ENCODE measurements around the gene TUT7.

TUT7 gene

DNA sequence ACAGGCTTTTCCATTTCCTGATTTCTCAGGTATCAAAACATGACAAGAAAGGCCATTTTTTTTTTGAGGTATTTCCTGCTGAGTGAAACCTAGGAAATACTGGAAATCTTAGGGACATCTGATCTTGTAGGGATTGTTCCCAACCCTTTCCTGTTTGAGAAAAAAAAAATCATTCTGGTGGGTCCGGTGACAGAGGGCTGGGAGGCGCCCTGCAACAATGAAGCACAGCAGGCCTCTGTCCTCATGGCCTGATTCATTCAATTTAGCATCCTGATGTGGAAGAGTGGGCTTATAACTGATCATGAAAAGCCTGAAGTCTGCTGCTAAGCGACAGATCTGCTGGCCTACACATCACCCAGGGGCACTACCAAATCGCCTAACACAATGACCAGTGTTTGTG, 91.7 kb downstream of the TUT7 start:
- no peak for DNase-seq (ENCODE audit: low read depth in 2 of 3, low spot score in 1 of 3)

DNA sequence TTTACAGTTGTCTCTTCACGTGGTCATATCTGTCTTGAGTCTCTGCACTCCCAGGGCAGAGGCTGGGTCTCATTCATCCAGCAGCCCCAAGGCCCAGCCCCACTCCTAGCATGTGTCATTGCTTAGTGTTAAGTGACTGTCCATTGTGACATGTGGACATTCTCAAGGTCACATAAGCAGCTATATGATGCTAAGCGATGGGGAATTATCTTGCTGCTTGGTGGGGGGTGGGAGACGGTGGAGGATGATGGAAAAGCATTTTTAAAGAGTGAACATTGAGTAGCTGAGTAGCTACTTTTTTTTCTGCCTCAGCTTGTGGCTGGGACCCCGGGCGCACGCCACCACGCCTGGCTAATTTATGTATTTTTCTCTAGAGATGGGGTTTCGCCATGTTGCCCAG, 94.7 kb downstream of the TUT7 start, which contains the start of gene C9orf153:
Gene C9orf153 (minus strand): TSS at position 101 of the 400 bp plus-strand sequence. CDS start 30,054 bp downstream, outside the sequence.
- no peak for DNase-seq (ENCODE audit: low read depth in 2 of 3, low spot score in 1 of 3)

DNA sequence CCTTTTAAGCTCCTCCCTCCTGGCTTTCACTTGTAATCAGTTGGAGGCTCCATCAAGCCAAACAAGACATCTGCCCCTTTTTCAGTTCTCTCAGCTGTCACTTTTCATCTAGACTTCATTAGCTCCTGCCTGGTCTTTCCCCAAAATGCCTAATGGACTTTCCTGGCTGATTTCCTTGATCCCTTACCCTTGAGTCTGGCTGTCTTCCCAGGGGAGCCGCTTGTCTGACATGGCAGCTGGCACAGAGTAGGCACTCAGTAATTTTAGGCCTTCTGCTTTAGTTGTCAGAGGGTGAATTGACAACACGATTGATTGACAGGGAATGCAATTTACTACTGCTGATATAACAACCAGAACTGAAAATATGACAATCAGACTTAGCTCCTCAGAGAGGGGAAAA, 96.8 kb downstream of the TUT7 start:
- no peak for DNase-seq (ENCODE audit: low read depth in 2 of 3, low spot score in 1 of 3)

DNA sequence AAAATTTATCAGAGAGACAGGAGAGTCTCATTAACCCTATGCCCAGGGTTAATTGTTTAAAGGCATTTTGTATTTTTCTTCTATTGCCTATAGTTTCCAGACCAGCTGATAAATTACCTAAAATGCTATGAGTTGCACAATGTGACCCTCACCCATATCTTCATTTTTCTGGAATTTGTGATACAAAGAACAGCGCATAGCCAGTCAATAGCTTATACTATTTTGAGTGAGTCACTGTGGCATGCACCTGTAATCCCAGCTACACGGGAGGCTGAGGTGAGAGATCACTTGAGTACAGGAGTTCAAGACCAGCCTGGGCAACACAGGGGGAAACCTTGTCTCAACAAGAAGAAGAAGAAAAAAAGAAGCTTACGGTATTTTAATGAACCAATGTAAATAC, 97.6 kb downstream of the TUT7 start:
- no peak for DNase-seq (ENCODE audit: low read depth in 2 of 3, low spot score in 1 of 3)

DNA sequence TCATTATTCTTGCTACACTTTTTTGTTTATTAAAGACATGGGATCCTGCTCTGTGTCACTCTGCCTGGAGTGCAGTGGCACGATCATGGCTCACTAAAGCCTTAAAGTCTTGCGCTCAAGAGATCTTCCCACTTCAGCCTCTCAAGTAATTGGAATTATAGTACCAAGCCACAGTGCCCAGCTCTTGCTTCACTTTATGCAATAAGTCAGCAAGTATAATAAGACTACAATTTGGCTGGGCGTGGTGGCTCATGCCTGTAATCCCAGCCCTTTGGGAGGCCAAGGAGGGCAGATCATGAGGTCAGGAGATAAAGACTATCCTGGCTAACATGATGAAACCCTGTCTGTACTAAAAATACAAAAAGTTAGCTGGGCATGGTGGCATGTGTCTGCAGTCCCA, 100.6 kb downstream of the TUT7 start:
- no peak for DNase-seq (ENCODE audit: low read depth in 2 of 3, low spot score in 1 of 3)

DNA sequence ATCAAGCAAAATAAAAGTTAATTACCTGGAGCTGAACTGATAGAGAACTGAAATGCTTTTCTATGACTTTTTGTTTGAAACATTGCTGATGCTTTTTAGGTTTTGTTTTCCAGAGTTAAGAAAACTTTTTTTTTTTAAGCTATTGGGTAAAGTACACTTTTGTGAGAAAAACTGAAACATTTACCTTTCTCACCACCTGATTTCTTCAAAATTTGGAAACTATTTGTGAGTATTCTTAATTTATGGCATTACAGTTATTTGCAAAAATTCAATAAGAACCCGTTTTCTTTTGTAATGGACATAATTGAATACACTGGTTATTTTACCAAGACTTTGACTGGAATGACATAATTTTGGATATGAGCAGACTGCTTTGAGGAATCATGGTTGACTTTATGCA, 101.3 kb downstream of the TUT7 start:
- DNase-seq (ENCODE audit: low read depth in 2 of 3, low spot score in 1 of 3): no peak

DNA sequence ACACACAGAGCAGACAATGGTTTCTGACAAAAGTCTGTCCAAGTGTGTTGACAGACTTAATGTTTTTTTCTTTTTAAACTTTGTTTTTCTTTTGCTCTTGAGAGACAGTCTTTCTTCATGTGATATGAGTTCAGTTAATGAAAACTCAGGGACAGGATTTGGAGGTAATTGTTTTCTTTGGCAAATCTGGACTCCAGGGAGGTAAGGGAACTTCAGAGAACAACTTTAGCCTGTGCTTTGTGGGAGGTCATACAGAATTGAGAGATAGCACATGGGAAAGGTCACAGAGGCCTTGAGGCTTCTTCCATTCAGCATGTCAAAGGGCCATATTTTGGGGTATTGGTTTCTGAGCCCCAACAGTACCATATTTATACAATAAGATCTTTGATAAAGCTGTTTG, 104.1 kb downstream of the TUT7 start:
- no peak for DNase-seq (ENCODE audit: low read depth in 2 of 3, low spot score in 1 of 3)

DNA sequence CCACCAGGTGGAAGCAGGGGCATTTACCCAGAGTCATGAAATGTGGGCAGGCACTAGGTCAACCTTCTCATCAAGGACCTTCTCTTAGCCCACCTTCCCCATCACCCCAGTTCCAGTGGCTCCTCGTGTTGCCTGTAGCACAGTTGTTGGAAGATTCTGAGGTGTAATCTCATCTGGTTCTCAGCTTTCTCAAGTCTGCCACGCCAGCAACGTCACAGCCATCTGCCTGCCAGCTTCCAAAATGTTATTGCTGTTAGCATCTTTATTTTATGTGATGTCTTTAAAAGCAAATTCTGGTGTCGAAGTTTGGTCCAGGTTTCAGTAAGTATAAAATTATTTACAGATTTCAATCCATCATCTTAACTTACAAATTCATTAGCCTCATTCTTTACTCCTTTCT, 105.5 kb downstream of the TUT7 start:
- no peak for DNase-seq (ENCODE audit: low read depth in 2 of 3, low spot score in 1 of 3)

DNA sequence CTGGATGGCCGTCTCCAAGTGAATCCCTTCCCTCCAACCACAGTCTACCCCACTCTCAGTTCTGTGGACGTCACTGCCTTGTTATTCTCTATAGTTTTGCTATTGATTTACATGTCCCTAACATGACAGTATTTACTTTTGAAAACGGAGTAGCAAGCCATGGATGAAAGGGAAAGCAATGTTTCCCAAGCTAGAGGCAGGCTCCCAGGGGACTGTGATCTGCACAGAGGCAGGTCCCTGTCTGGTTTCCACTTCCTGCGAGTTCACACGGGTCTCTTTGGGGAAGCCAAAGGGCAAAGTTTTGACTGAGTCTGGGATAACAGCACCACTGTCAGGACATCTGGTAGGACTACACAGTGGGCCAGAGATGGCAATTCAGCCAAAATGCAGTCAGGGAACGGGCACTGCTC, 107.5 kb downstream of the TUT7 start:
- no peak for DNase-seq (ENCODE audit: low read depth in 2 of 3, low spot score in 1 of 3)

DNA sequence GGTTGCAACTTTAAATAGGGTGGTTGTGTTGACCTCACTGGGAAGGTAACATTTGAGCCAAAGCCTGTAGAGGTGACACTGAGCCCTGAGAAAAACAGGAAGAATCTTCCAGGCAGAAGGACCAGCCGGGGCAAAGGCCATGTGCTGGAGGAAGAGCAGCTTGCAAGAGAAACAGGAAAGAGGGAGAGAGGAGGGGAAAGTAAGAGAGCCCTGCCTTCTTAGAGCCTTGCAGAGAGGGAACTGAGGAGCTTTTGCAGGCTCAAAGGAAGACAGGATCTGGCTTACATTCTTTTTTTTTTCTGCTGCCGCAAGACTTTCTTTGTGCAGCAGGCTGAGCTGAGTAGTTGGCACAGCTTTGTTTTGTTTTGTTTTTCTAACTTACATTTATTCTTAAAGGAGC, 112.1 kb downstream of the TUT7 start:
- no peak for DNase-seq (ENCODE audit: low read depth in 2 of 3, low spot score in 1 of 3)

- no peak for DNase-seq (ENCODE audit: low read depth in 2 of 3, low spot score in 1 of 3)
Measured at GRCh38 chr9:86241216-86241615, 113.0 kb downstream of the TUT7 start.

DNA sequence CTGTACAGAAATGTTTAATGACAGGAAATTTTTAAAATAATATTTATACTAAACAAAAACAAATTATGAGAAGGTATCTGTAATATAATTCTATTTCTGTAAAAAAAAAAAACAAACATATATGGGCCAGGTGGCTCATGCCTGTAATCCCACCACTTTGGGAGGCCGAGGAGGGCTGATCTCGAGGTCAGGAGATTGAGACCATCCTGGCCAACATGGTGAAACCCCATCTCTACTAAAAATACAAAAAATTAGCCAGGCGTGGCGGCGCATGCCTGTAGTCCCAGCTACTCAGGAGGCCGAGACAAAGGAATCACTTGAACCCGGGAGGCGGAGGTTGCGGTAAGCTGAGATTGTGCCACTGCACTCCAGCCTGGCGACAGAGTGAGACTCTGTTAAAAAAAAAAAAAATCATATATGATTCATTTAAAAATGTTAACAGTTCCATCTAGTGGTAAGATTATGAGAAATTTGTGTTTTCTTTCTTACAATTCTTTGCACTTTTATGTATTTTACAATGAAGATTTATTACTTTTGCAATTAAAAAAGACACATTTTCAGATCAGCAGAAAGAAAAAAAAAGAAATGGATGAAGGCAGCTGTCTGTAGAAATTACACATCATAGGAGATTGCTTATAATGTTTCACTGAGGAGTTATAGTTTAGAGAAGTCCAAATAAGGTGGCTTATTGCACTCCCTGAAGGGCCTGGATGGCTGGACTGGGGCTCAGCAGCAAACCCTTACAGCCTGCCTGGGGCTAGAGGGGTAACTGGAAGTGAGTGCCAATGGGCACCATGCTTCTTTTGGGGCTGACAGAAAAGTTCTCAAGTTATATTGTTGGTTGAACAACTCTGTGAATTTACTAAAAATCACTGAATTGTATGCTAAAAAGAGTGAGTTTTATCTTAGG, 115.1 kb downstream of the TUT7 start:
- no peak for DNase-seq (ENCODE audit: low read depth in 2 of 3, low spot score in 1 of 3)
